Endothelial cell of umbilical vein (primary cell): ENCODE measurements around the gene COL8A1. TPM values are rescaled to one million over a fixed set of nuclear protein-coding genes. Genes with fewer than 3 reads are reported as not detected.

ENCODE experiments used
- BruUV-seq: library from RNA; stranded (reverse); fragments of 400-500 nt; replicated peaks from 2 replicates; lab custom pipeline; 2021; lab: Mats Ljungman, UMichigan
- CTCF ChIA-PET: fragments of 300-600, 350-600 bp; sonication (Branson Sonifier 250); formaldehyde crosslinking; loops from one replicate; lab custom pipeline; 2021; ENCODE audit warnings: antibody characterized with exemption, inconsistent platforms; lab: Charles Lee
- POLR2A ChIA-PET: fragments of 300-600, 350-600 bp; sonication (Branson Sonifier 250); formaldehyde crosslinking; loops from one replicate; lab custom pipeline; 2021; ENCODE audit warnings: antibody characterized with exemption, inconsistent platforms; lab: Charles Lee
- DNase-seq: peaks from one replicate; pipeline ENCODE4 v3.0.0-alpha.2; 2011; ENCODE audit warnings: low read depth, low spot score
- FAIRE-seq: peaks from 2 replicates; lab custom pipeline; 2011; peaks lifted over from hg19 to GRCh38; lab: Jason Lieb, UNC
- H2AFZ ChIP-seq: 2 replicates; pipeline ENCODE4 v1.6.0; 2012; ENCODE audit warnings: low read depth, low read length, control low read depth, inconsistent platforms
- H3K27ac ChIP-seq: 2 replicates; pipeline ENCODE4 v1.5.1; 2011; ENCODE audit warnings: low read depth, mild to moderate bottlenecking, control low read depth, low read length, moderate library complexity; ENCODE audit not compliant: insufficient read depth
- H3K27me3 ChIP-seq, 2 experiments: 2 replicates each; pipeline versions ENCODE4 v1.6.0 to v1.6.1; 2011; ENCODE audit warnings: low read length in 2 of 2, mixed read lengths in 1 of 2; ENCODE audit not compliant: control insufficient read depth in 2 of 2, insufficient read depth in 2 of 2
- H3K36me3 ChIP-seq, 2 experiments: 2 replicates in 1 of 2; 3 replicates in 1 of 2; pipeline ENCODE4 v1.5.1; 2011; ENCODE audit warnings: low read length in 2 of 2, mild to moderate bottlenecking in 1 of 2, moderate library complexity in 1 of 2; ENCODE audit not compliant: control insufficient read depth in 2 of 2, insufficient read depth in 2 of 2; ENCODE audit errors: extremely low read depth in 1 of 2
- H3K4me1 ChIP-seq: 3 replicates; pipeline ENCODE4 v1.5.1; 2011; ENCODE audit warnings: mild to moderate bottlenecking, low read length; ENCODE audit not compliant: control insufficient read depth, insufficient read depth; ENCODE audit errors: extremely low read depth
- H3K4me2 ChIP-seq: 2 replicates; pipeline ENCODE4 v1.6.1; 2011; ENCODE audit warnings: low read length, control low read depth, mixed read lengths; ENCODE audit not compliant: insufficient read depth
- H3K4me3 ChIP-seq, 3 experiments: fragments of 200-600 bp in 1 of 3; sonication (generic), shearing (Covaris generic) in 1 of 3; replicated peaks in 1 of 3; 2 replicates each; pipeline ENCODE4 v1.5.1; 2011 to 2016; ENCODE audit warnings: control low read depth in 3 of 3, low read length in 3 of 3, mild to moderate bottlenecking in 2 of 3, inconsistent platforms in 1 of 3, low read depth in 1 of 3, moderate library complexity in 1 of 3; ENCODE audit not compliant: insufficient read depth in 1 of 3
- H3K79me2 ChIP-seq: 2 replicates; pipeline ENCODE4 v1.6.0; 2012; ENCODE audit warnings: low read length, inconsistent platforms; ENCODE audit not compliant: control insufficient read depth, insufficient read depth
- H3K9ac ChIP-seq: replicated peaks from 2 replicates; pipeline ENCODE3; 2011; ENCODE audit warnings: low read length, control low read depth; ENCODE audit not compliant: insufficient read depth; ENCODE audit errors: extremely low read depth
- H3K9me1 ChIP-seq: replicated peaks from 3 replicates; pipeline ENCODE4 v1.6.0; 2011; ENCODE audit warnings: mild to moderate bottlenecking, low read length; ENCODE audit not compliant: control insufficient read depth, insufficient read depth; ENCODE audit errors: extremely low read depth
- H3K9me3 ChIP-seq: replicated peaks from 2 replicates; pipeline ENCODE4 v1.5.1; 2012; ENCODE audit warnings: low read length, inconsistent platforms; ENCODE audit not compliant: control insufficient read depth, insufficient read depth
- H4K20me1 ChIP-seq: replicated peaks from 2 replicates; pipeline ENCODE3; 2011; ENCODE audit warnings: mild to moderate bottlenecking, low read length; ENCODE audit not compliant: control insufficient read depth, insufficient read depth; ENCODE audit errors: extremely low read depth
- CTCF ChIP-seq, 2 donors: IDR thresholded peaks; 1 replicate in 1 of 2; 2 replicates in 1 of 2; pipeline ENCODE4 v1.5.1; 2011; ENCODE audit warnings: low read length in 2 of 2, mild to moderate bottlenecking in 2 of 2, moderate library complexity in 2 of 2, control low read depth in 1 of 2, inconsistent platforms in 1 of 2, low read depth in 1 of 2; ENCODE audit not compliant: insufficient read depth in 1 of 2; ENCODE audit errors: extremely low read depth in 1 of 2
- EZH2 ChIP-seq: IDR thresholded peaks from 2 replicates; pipeline ENCODE4 v1.6.1; 2012; ENCODE audit warnings: borderline replicate concordance, low read depth, mild to moderate bottlenecking, moderate library complexity, low read length, inconsistent platforms; ENCODE audit not compliant: severe bottlenecking
- FOS ChIP-seq: IDR thresholded peaks from 2 replicates; pipeline ENCODE4 v1.6.1; 2011; ENCODE audit warnings: mild to moderate bottlenecking, low read length, moderate library complexity, borderline replicate concordance; ENCODE audit not compliant: insufficient read depth
- GATA2 ChIP-seq: IDR thresholded peaks from 2 replicates; pipeline ENCODE4 v1.7.0; 2011; ENCODE audit warnings: low read depth, mild to moderate bottlenecking, moderate library complexity, mixed read lengths, low read length; ENCODE audit not compliant: insufficient read length, insufficient read depth
- JUN ChIP-seq: IDR thresholded peaks from 2 replicates; pipeline ENCODE4 v1.6.1; 2011; ENCODE audit warnings: borderline replicate concordance, low read depth; ENCODE audit not compliant: insufficient read length, insufficient read depth
- MAX ChIP-seq: IDR thresholded peaks from 2 replicates; pipeline ENCODE4 v1.6.1; 2011; ENCODE audit not compliant: insufficient read depth, insufficient read length
- MYC ChIP-seq: IDR thresholded peaks from one replicate; pipeline ENCODE4 v1.6.1; 2011; ENCODE audit warnings: mild to moderate bottlenecking, low read depth, low read length
- POLR2A ChIP-seq: IDR thresholded peaks from 2 replicates; pipeline ENCODE4 v1.6.1; 2012; ENCODE audit warnings: low read depth, mild to moderate bottlenecking, control low read depth, low read length
- POLR2AphosphoS5 ChIP-seq: IDR thresholded peaks from 2 replicates; pipeline ENCODE4 v1.6.1; 2012; ENCODE audit warnings: low read depth, mild to moderate bottlenecking, control low read depth, low read length, moderate library complexity; ENCODE audit not compliant: insufficient read depth
- dilution Hi-C: fragments of 300-500 bp; cut with MboI; formaldehyde crosslinking; loops from one replicate; pipeline ENCODE4 v1.15.0; 2019; ENCODE audit warnings: low sequenced_read_pairs; ENCODE audit not compliant: extremely low pct_ligation_motif_present
- intact Hi-C: fragments of 100-400 bp; cut with micrococcal nuclease; formaldehyde crosslinking; loops from one replicate; pipeline ENCODE4 v1.10.0; 2022
- polyA plus RNA-seq, 4 experiments: library from polyadenylated mRNA; depleted of rRNA in 3 of 4; stranded (reverse) in 3 of 4; unstranded in 1 of 4; fragments of >200 nt; gene quantifications; 2 replicates each; pipeline versions ENCODE4 v1.2.1 to v1.2.3, GENCODE V29; 2011 to 2012; ENCODE audit warnings: missing spikeins in 1 of 4
- total RNA-seq: library from RNA; stranded (reverse); gene quantifications from 2 replicates; pipeline ENCODE4 v1.2.3, GENCODE V29; 2021

COL8A1 gene
- total and polyA plus RNA-seq, 2 donors (not counting 3 experiments of a cell fraction or from before 2014, with no cell fraction given) = 358 to 634 TPM

- no peak overlapping the region for H2AFZ ChIP-seq
- BruUV-seq = no TSS peak
- H3K36me3 ChIP-seq = no peaks in the 10 kb centered on the region
- H3K9me1 ChIP-seq = no peaks in the 10 kb centered on the region
- H3K4me1 ChIP-seq = no peaks in the 10 kb centered on the region
- no peak overlapping the region for H3K27ac ChIP-seq
- ChIA-PET CTCF (interaction anchor here (0.9 to 3.2 kb wide), 6 partner anchors 17 to 786 kb away, joined by 3 to 32 read pairs (median 6); no protein-coding TSS in a partner anchor), POLR2A (no interaction called here)
- DNase-seq = no peak
- no peak for FAIRE-seq
- intact Hi-C loops (loop anchor here (2.0 to 5.0 kb wide), 2 partner anchors 312 to 695 kb away; no protein-coding TSS in a partner anchor), dilution Hi-C loops (no loop called here)
- peaks cover 6% of the 10 kb centered on the region for H3K9me3 ChIP-seq
- H3K4me3 ChIP-seq = no peak overlapping the region
- no peaks in the 10 kb centered on the region for H4K20me1 ChIP-seq
- H3K4me2 ChIP-seq = no peak overlapping the region
- TF ChIP-seq GATA2 (no peak), FOS (no peak), MAX (no peak), JUN (no peak)
- H3K79me2 ChIP-seq = no peaks in the 10 kb centered on the region
- H3K27me3 ChIP-seq = no peaks in the 10 kb centered on the region
- H3K9ac ChIP-seq = no peak overlapping the region
These were observed 171.2 kb downstream of the COL8A1 start for GRCh38 chr3:99809565-99809964.

- TF ChIP-seq MYC = no peak
- no peak for TF ChIP-seq GATA2
- no peak for TF ChIP-seq POLR2A
- TF ChIP-seq POLR2AphosphoS5 = no peak
- no peak for TF ChIP-seq CTCF (IDR thresholded peaks at IDR 0.05; ENCODE audit: extremely low read depth in 1 of 2, insufficient read depth in 1 of 2, low read depth in 1 of 2, low read length in 2 of 2)
- TF ChIP-seq FOS = no peak
- no peak for TF ChIP-seq EZH2
- no peak for TF ChIP-seq JUN
- no peak for TF ChIP-seq MAX
- Histone ChIP-seq H3K4me2 (no peak overlapping the region), H3K36me3 (no peaks in the 10 kb centered on the region), H2AFZ (no peak overlapping the region), H3K79me2 (no peaks in the 10 kb centered on the region), H3K27ac (no peak overlapping the region), H4K20me1 (no peaks in the 10 kb centered on the region), H3K9me1 (no peaks in the 10 kb centered on the region), H3K4me1 (no peaks in the 10 kb centered on the region), H3K9me3 (no peaks in the 10 kb centered on the region), H3K27me3 (no peaks in the 10 kb centered on the region), H3K4me3 (no peak overlapping the region), H3K9ac (no peak overlapping the region)
- dilution Hi-C loops = no loop called here
- CTCF ChIA-PET = no interaction called here
- DNase-seq (no peak), FAIRE-seq (no peak)
- intact Hi-C loops = no loop called here
- POLR2A ChIA-PET = no interaction called here
- no TSS peak for BruUV-seq
These were observed 172.0 kb downstream of the COL8A1 start for GRCh38 chr3:99810403-99810802.
